ENCODE measurements around the gene TBX2.

The TBX2 gene

GRCh38 chr17:61418449-61418848 is 18.8 kb downstream of the TBX2 start:
- H3K4me3 ChIP-seq (ENCODE audit: low read depth, low read length), result no peak overlapping the region
- DNase-seq (ENCODE audit: low read depth), result no peak
- TF ChIP-seq CTCF (IDR thresholded peaks at IDR 0.05; ENCODE audit: low read depth, low read length, missing control alignments), result no peak
- in situ Hi-C loops (cut with HindIII; ENCODE audit: low sequenced_read_pairs), result no loop called here

- no peak for DNase-seq (ENCODE audit: low read depth)
- H3K4me3 ChIP-seq (ENCODE audit: low read depth, low read length), result no peak overlapping the region
- TF ChIP-seq CTCF (IDR thresholded peaks at IDR 0.05; ENCODE audit: low read depth, low read length, missing control alignments), result no peak
- in situ Hi-C loops (cut with HindIII; ENCODE audit: low sequenced_read_pairs), result loop anchor here (10.0 kb wide), 1 partner anchor 135 kb away; no protein-coding TSS in a partner anchor
Observed at GRCh38 chr17:61419496-61420046, 19.9 kb downstream of the TBX2 start.

GRCh38 chr17:61420052-61420451 is 20.4 kb downstream of the TBX2 start:
- TF ChIP-seq CTCF (IDR thresholded peaks at IDR 0.05; ENCODE audit: low read depth, low read length, missing control alignments), result no peak

GRCh38 chr17:61420745-61421398 is 21.2 kb downstream of the TBX2 start:
- TF ChIP-seq CTCF (IDR thresholded peaks at IDR 0.05; ENCODE audit: low read depth, low read length, missing control alignments), result no peak
- in situ Hi-C loops (cut with HindIII; ENCODE audit: low sequenced_read_pairs), result loop anchor here (10.0 kb wide), 1 partner anchor 134 kb away; no protein-coding TSS in a partner anchor
- no peak for DNase-seq (ENCODE audit: low read depth)

More at GRCh38 chr17:61420052-61420451, 20.4 kb downstream of the TBX2 start:
- DNase-seq (ENCODE audit: low read depth), result no peak
- no peak overlapping the region for H3K4me3 ChIP-seq (ENCODE audit: low read depth, low read length)
- in situ Hi-C loops (cut with HindIII; ENCODE audit: low sequenced_read_pairs), result loop anchor here (10.0 kb wide), 1 partner anchor 135 kb away; no protein-coding TSS in a partner anchor

GRCh38 chr17:61421460-61421859 is 21.8 kb downstream of the TBX2 start:
- in situ Hi-C loops (cut with HindIII; ENCODE audit: low sequenced_read_pairs), result loop anchor here (10.0 kb wide), 1 partner anchor 133 kb away; no protein-coding TSS in a partner anchor
- no peak overlapping the region for H3K4me3 ChIP-seq (ENCODE audit: low read depth, low read length)
- no peak for TF ChIP-seq CTCF (IDR thresholded peaks at IDR 0.05; ENCODE audit: low read depth, low read length, missing control alignments)
- DNase-seq (ENCODE audit: low read depth), result no peak

More at GRCh38 chr17:61420745-61421398, 21.2 kb downstream of the TBX2 start:
- no peak overlapping the region for H3K4me3 ChIP-seq (ENCODE audit: low read depth, low read length)

GRCh38 chr17:61422116-61422799 is 22.6 kb downstream of the TBX2 start:
- in situ Hi-C loops (cut with HindIII; ENCODE audit: low sequenced_read_pairs), result loop anchor here (10.0 kb wide), 1 partner anchor 133 kb away; no protein-coding TSS in a partner anchor
- no peak for DNase-seq (ENCODE audit: low read depth)
- no peak overlapping the region for H3K4me3 ChIP-seq (ENCODE audit: low read depth, low read length)
- TF ChIP-seq CTCF (IDR thresholded peaks at IDR 0.05; ENCODE audit: low read depth, low read length, missing control alignments), result no peak

All from astrocyte of the cerebellum (primary cell).